ENCODE measurements around the gene AQP12B.
"Not testable (repeated sequence)": the region's sequence is repeated elsewhere in the genome, so short reads cannot be mapped to it uniquely, and the experiment has no call there.

Gene AQP12B, protein sequence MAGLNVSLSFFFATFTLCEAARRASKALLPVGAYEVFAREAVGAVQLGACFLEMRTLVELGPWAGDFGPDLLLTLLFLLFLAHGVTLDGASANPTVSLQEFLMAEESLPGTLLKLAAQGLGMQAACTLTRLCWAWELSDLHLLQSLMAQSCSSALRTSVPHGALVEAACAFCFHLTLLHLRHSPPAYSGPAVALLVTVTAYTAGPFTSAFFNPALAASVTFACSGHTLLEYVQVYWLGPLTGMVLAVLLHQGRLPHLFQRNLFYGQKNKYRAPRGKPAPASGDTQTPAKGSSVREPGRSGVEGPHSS

GRCh38 chr2:240682431-240683224 is at the start of gene AQP12B:
Gene AQP12B, minus strand, starts transcription at chr2:240682885. Its CDS starts 48 bp downstream, at chr2:240682837.
- not testable (repeated sequence) for DNase-seq (ENCODE audit: low spot score)

DNA sequence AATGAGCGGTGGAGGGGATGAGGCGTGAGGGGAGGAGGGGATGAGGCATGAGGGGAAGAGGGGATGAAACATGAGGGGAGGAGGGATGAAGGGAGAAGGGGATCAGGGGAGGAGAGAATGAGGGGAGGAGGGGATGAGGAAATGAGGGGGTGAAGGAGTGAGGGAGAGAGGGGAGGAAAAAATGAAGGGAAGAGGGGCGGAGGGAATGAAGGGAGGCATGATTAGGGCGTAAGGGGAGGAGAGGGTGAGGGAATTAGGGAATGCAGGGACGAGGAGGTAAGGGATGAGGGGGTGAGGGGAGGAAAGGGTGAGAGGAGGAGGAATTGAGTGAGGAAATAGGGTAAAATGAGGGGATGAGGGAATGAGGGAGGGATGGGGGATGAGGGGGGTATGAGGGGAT is 49.5 kb upstream of the AQP12B start:
- no peak for DNase-seq (ENCODE audit: low spot score)

GRCh38 chr2:240731178-240731545 is 48.5 kb upstream of the AQP12B start:
- DNase-seq (ENCODE audit: low spot score): no peak

DNA sequence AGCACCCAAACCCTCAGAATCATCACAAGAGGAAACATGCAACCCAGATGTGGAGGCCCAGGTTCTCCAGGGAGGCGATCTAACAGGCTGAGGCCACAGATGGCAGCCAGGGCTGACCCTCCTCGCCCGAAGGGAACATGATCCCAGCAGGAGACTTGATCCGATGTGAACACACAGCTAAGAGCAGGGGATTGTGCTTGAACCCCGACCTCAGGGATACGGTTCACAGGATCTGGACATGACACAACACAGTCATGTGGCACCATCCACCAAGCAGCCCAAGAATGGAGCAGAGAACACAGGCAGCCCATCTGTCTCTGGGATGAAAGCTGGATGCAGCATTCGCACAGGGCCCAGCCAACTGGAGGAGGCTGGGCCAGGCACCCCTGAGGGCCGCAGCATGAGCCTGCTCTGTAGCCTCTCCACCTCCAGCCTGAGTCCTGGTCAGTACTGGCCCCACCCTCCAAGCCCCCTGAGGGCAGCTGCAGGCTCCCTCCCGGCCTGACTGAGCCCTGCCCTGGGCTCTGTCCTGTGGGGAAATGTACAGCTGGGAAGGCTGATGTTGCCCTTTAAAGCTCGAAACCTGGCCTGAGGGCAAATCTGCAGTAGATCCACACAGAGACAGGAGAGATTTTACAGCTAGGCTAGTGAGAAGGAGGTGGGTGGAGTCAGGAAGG is 48.0 kb upstream of the AQP12B start:
- no peak for DNase-seq (ENCODE audit: low spot score)

- DNase-seq (ENCODE audit: low spot score): no peak
Observed at GRCh38 chr2:240728827-240729226, 46.1 kb upstream of the AQP12B start.

DNA sequence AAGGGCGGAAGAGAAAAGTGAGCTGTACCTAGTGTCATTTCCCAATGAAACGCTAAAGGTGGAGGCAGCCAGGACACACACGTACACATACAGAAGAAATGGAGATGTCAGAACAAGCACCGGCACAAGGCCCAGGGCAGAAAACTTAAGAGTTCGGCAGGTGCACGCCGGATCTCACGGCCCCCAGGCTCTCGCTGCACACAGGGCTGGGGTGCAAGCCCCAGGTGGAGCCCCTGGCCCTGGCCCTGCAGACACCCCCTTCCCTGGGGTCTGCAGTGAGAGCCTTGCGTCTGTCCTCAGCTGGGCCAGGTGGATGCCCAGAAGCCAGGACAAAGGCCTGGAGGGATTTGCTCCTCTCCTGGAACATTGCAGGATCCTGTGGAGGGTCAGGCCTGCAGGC is 45.7 kb upstream of the AQP12B start:
- DNase-seq (ENCODE audit: low spot score): no peak

DNA sequence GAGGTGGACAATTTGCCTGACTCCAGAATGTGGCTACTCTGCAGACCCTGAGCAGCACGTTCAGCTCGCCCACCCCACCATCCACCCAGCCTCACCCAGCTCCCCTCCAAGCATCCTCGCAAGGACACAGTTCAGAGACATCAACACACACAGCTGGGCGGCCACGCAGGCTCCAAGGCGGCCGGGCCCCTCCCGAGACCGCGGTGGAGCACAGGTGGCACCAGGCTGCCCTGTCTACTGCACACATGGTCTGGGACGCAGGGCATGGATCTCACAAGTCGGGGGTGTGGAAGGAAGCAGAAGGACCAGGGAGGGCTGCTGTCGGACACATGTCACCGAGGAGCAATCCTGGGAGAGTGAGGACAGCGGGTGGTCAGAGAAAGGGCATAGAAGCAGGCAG is 45.2 kb upstream of the AQP12B start:
- no peak for DNase-seq (ENCODE audit: low spot score)

GRCh38 chr2:240727439-240727838 is 44.8 kb upstream of the AQP12B start:
- no peak for DNase-seq (ENCODE audit: low spot score)

- no peak for DNase-seq (ENCODE audit: low spot score)
Observed at GRCh38 chr2:240726876-240727275, 44.2 kb upstream of the AQP12B start.

DNA sequence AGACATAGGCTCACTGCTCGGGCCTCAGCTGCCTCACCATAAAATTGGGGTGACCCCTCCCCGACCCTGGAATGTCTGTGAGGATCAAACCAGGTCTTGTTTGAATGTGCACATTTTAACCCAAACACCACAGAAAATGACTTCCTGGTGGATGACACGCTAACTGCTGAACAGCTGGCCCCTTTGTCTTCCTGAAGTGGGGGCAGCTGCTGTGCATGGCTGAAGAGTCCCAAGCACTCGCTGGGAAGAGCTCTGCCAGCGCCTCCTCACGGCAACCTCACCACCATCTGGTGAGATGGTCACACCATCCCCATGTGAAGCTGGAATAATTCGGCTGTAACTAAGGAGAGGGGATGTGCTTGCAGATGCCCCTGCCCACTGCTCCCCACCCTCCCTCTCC is 43.0 kb upstream of the AQP12B start:
- DNase-seq (ENCODE audit: low spot score): no peak

GRCh38 chr2:240725266-240725665 is 42.6 kb upstream of the AQP12B start:
- no peak for DNase-seq (ENCODE audit: low spot score)

GRCh38 chr2:240724431-240724830 is 41.7 kb upstream of the AQP12B start:
- no peak for DNase-seq (ENCODE audit: low spot score)

DNA sequence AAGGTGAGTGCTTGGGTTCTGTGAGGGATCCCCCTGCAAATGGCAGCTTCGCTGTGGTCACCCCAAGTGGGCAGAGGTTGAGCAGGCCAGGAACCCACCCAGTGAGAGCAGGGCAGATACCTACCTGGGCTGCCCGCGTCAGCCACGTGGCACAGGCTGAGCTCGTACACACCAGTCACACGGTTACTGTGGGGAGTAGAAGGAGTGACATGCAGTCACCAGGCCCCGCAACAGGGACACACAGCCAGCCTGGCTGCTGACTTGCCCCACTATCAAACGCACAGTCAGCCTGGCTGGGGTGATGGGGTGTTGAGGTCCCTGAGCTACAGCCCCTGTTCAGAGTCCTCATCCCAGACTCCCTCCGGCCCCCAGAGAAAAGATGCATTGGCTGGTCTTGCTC is 41.2 kb upstream of the AQP12B start:
- DNase-seq (ENCODE audit: low spot score): no peak

DNA sequence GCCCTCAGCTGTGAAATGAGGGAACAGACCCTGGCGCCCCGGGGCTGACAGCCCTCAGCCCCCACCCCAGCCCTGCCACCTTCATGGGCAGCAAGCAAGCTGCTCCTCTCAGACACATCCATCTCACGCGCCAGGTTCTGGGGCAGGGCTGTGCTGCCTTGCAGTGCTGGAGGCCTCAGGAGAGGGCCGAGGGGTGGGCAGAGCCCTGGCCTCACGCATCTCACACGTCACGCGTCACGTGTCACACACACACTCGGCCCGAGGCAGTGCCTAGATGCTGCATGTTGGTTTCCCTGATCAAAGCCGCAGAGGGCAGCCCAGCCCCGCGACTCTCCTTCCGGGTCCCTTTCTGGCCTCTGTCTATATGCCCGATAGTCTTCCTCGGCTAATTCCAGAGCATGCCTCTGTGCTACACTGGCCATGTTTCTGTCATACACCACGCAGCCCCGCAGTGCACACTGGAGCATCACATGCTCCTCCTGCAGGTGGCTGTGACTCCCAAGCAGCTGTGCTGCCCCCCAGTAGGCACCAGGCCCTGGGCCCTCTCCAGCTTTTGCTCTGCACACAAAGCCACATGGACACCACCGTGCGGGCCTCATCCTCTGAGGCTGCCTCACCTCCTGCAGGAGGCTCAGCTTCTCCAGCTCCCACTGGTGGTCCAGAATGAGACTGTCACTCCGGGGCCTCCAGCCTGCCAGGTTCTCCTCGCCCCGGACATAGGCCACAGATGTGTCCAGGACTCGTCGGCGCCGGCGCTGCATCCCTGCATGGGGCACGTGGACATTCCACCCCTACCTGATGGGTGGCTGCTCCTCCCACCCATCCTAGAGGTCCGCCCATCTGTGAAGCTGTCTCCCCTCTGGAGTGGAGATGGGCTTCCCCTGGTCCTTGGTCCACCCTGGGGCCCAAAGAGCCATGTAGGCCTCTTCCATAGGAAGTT is 40.4 kb upstream of the AQP12B start:
- no peak for DNase-seq (ENCODE audit: low spot score)

GRCh38 chr2:240722376-240722775 is 39.7 kb upstream of the AQP12B start:
- no peak for DNase-seq (ENCODE audit: low spot score)

DNA sequence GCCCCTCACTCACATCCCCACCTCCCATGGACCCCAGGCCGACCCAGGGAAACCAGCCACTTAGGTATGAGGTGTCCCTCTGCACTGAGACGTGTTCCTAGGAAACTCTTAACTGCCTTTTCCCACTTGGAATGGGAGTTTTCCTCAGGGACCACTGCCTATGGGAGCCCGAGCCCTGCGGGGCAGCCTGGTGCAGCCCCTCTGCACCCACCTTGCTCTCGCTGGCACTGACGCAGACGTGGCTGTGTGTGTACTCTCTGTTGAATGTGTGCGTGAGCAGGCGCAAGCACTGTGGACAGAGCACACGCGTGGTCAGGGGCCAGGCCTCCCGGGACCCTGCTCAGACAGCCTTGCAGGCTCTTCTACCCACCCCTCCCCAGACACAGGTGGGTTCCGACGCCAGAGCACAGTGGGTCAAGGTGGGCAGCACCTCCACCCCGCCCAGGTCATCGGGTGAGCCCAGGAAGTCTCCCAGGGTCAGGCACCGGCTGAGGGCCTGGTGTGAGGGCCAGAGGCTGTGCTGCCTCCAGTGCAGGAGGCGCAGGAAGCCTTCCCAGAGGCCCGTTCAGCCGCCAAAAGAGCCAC is 39.0 kb upstream of the AQP12B start:
- DNase-seq (ENCODE audit: low spot score): no peak

DNA sequence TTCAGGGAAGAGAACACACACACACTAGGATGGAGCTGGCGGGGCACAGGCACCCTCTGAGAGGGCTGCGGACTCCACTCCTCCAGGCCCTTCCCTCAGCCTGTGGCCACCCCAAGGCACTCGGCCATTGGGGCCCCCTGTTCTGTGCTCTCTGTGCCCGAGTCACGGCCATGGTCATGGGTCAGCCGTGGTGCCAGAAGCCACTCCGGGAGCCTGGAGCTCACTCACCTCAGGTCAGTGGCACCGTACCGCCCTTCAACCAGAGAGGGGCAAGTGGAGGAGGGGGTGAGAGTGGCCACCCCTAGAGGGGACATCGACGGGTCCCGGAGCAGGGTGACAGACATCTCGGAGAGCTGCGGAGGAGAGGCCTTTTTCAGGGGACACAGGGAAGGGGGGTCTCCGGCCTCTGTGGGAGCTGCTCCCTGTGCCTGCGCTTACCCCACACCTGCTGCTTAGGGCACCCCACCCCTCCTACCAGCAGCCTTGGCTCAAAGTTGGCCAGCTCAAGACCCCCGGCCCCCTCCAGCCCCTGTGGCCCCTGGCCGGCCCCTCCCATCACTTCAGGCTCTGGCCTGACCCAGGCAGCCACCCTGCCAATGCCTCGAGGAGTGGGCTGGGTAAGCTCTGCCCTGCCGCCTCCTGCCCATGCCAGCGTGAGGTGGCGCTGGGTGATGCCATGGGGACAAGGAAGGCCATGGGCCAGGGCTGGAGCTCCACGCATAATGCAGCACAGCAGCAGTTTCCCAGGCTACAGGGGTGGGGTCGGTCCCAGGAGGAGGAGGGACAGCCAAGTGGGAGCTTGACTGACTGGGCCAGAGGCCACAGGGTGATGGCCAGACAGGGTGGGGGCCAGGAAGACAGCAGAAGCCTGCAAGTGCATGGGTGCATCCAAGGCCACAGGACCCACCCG is 38.3 kb upstream of the AQP12B start:
- DNase-seq (ENCODE audit: low spot score): peak; percentile 14

DNA sequence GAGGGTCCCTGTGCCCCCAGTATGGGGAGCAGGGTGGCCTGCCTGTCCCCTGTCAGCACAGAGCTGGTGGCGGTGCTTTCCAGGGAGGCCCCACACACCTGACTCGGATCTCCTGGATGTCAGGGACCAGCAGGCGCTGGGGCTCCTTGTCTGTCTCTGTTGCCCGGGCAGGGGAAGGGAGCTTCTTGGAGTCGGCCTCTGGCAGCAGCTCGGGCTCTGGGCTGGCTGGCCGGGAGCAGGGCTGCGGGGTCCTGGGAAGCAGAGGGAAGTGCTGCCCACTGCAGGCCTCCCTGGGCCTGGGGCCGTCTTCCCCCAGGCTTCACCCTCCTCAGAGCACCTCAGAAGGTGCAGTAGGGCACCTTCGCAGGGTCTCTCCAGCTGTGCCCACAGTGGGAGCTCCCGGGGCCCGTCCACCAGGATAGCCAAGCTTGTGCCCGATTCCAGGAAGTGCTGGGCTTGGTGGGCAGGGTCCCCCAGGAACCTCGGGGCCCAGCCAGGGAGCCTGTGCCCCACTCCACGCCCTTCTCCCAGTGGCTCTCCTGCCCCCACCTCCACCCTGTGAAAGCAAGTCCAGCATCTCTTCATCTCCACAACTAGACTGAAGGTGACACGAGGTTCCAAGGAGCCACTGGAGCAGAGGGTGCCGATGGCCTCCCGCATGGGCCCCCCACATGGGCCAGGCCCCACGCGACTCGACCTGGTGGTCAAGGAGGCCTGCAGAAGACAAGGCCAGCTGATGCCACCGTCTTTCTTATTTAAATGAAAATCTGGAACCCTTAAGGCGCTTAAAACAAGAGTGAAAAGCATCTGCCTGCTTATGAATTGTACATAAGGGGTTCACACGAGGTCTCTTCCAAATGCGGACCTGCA is 37.2 kb upstream of the AQP12B start:
- DNase-seq (ENCODE audit: low spot score): no peak

DNA sequence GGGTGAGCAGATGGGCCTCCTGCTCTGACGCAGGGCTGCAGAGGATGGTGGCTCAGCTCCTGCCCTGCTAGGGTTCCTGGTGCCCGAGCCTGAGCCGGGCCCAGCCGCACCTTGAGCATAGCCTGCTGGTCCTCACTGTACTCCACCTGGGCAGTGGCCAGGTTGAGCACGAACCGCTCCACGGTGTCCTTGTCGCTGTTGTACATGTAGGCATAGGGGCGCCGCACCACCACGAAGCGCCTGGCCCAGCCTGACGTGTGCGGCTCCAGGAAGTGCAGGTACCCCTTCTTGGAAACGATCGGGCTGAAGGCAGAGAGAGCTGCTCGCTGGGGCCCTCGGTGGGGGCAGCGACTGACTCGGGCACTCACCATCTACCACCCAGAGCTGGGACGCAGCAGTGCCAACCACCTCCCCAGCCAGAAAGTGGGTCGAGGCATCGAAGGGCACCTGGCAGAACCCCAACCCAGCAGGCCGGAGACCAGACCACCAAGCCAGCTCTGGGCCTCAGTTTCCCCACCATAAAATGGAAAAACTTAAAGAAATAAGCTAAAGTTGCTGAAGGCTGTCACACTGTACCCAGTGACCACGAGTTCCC is 36.3 kb upstream of the AQP12B start:
- no peak for DNase-seq (ENCODE audit: low spot score)

All from globus pallidus (tissue), 1 donor.